ENCODE data around the gene MTMR3.

GRCh38 chr22:30036656-30037055 lies 153.7 kb downstream of the MTMR3 start:
- TF ChIP-seq EZH2 (IDR thresholded peaks at IDR 0.05; ENCODE audit: low read length, unreplicated experiment) (no peak), CTCF (conservative IDR thresholded peaks at IDR 0.05; ENCODE audit: low read depth, low read length) (no peak)

All from PC-3 (cell line).